ENCODE measurements around the gene AOC3. TPM values are rescaled to one million over a fixed set of nuclear protein-coding genes. Genes with fewer than 3 reads are reported as not detected.

The AOC3 gene
- total RNA-seq, 1 experiment from 2014 or later = 3.5 TPM

GRCh38 chr17:42889809-42890208 is 38.8 kb downstream of the AOC3 start:
- TF ChIP-seq CTCF (IDR thresholded peaks at IDR 0.05; ENCODE audit: unreplicated experiment) = no peak
- no peak for DNase-seq
- H3K27me3 Mint-ChIP-seq (ENCODE audit: unreplicated experiment) = no peaks in the 10 kb centered on the region
- CTCF ChIA-PET = interaction anchor here (0.6 kb wide), 1 partner anchor 359 kb away, joined by 3 read pairs; no protein-coding TSS in a partner anchor
- H3K27ac Mint-ChIP-seq (ENCODE audit: unreplicated experiment) = no peak overlapping the region
- H3K36me3 Mint-ChIP-seq (ENCODE audit: insufficient read depth, unreplicated experiment) = no peaks in the 10 kb centered on the region
- BruUV-seq (replicated peaks) = no TSS peak
- no peak overlapping the region for H3K4me3 Mint-ChIP-seq (ENCODE audit: low read depth, unreplicated experiment)
- H3K9me3 Mint-ChIP-seq (ENCODE audit: low read depth, unreplicated experiment) = no peaks in the 10 kb centered on the region
- intact Hi-C loops (cut with micrococcal nuclease; ENCODE audit: unreplicated experiment) = no loop called here
- peaks cover 15% of the 10 kb centered on the region for H3K4me1 Mint-ChIP-seq (ENCODE audit: low read depth, unreplicated experiment)

GRCh38 chr17:42891539-42892152 is 40.6 kb downstream of the AOC3 start:
- H3K27me3 Mint-ChIP-seq (ENCODE audit: unreplicated experiment) = no peaks in the 10 kb centered on the region

GRCh38 chr17:42893359-42893758 is 42.4 kb downstream of the AOC3 start:
- intact Hi-C loops (cut with micrococcal nuclease; ENCODE audit: unreplicated experiment) = no loop called here
- CTCF ChIA-PET = no interaction called here

More at GRCh38 chr17:42891539-42892152, 40.6 kb downstream of the AOC3 start:
- no peak overlapping the region for H3K4me3 Mint-ChIP-seq (ENCODE audit: low read depth, unreplicated experiment)
- H3K9me3 Mint-ChIP-seq (ENCODE audit: low read depth, unreplicated experiment) = no peaks in the 10 kb centered on the region
- CTCF ChIA-PET = interaction anchor here (1.0 kb wide), 1 partner anchor 67 kb away, joined by 3 read pairs; the partner anchor contains the start of gene BECN1
- peaks cover 23% of the 10 kb centered on the region for H3K4me1 Mint-ChIP-seq (ENCODE audit: low read depth, unreplicated experiment)
- TF ChIP-seq CTCF (IDR thresholded peaks at IDR 0.05; ENCODE audit: unreplicated experiment) = no peak
- H3K27ac Mint-ChIP-seq (ENCODE audit: unreplicated experiment) = no peak overlapping the region
- intact Hi-C loops (cut with micrococcal nuclease; ENCODE audit: unreplicated experiment) = no loop called here
- BruUV-seq (replicated peaks) = no TSS peak
- DNase-seq = no peak
- no peaks in the 10 kb centered on the region for H3K36me3 Mint-ChIP-seq (ENCODE audit: insufficient read depth, unreplicated experiment)

More at GRCh38 chr17:42893359-42893758, 42.4 kb downstream of the AOC3 start:
- Mint-ChIP-seq H3K27ac (ENCODE audit: unreplicated experiment) (no peak overlapping the region), H3K9me3 (ENCODE audit: low read depth, unreplicated experiment) (no peaks in the 10 kb centered on the region), H3K36me3 (ENCODE audit: insufficient read depth, unreplicated experiment) (no peaks in the 10 kb centered on the region), H3K4me3 (ENCODE audit: low read depth, unreplicated experiment) (no peak overlapping the region), H3K4me1 (ENCODE audit: low read depth, unreplicated experiment) (peaks cover 23% of the 10 kb centered on the region), H3K27me3 (ENCODE audit: unreplicated experiment) (no peaks in the 10 kb centered on the region)
- DNase-seq = no peak
- no peak for TF ChIP-seq CTCF (IDR thresholded peaks at IDR 0.05; ENCODE audit: unreplicated experiment)
- no TSS peak for BruUV-seq (replicated peaks)
